ENCODE data around the gene VAMP2. TPM values are rescaled to one million over a fixed set of nuclear protein-coding genes. Genes with fewer than 3 reads are reported as not detected.

The VAMP2 gene
- total and polyA plus RNA-seq, 10 of the 15 experiments (the other 5 are each of a cell fraction or from before 2014, with no cell fraction given): 3.0 to 35.2 (median 25.0) TPM

GRCh38 chr17:8138374-8138671 is 24.4 kb downstream of the VAMP2 start (continued):
- TF ChIP-seq CUX1 (IDR thresholded peaks at IDR 0.05; ENCODE audit: insufficient replicate concordance, low read depth, low read length) (no peak), SMC3 (IDR thresholded peaks at IDR 0.05; ENCODE audit: borderline replicate concordance, low read length) (no peak), LARP7 (IDR thresholded peaks at IDR 0.05) (no peak), NR2C1 (IDR thresholded peaks at IDR 0.05) (no peak), TAF1 (IDR thresholded peaks at IDR 0.05; ENCODE audit: borderline replicate concordance, low read depth, low read length) (0 out of 2 replicates have a peak, but pooled peaks have one; percentile 3), BCL3 (IDR thresholded peaks at IDR 0.05; ENCODE audit: borderline replicate concordance, insufficient read depth, low read depth, low read length, poor library complexity, severe bottlenecking) (no peak), JUNB (IDR thresholded peaks at IDR 0.05) (no peak), CBFB (IDR thresholded peaks at IDR 0.05; ENCODE audit: low read depth) (no peak), ZNF622 (IDR thresholded peaks at IDR 0.05) (no peak), SREBF1 (IDR thresholded peaks at IDR 0.05; ENCODE audit: low read length) (no peak), CREB1 (IDR thresholded peaks at IDR 0.05; ENCODE audit: low read depth) (no peak), STAT3 (IDR thresholded peaks at IDR 0.05; ENCODE audit: low read depth, low read length) (no peak), BACH1 (IDR thresholded peaks at IDR 0.05; ENCODE audit: borderline replicate concordance) (0 out of 2 replicates have a peak, but pooled peaks have one; percentile 9), RELB (IDR thresholded peaks at IDR 0.05; ENCODE audit: low read depth) (peak; percentile 65; the same call in 1 of the 2 replicates), E4F1 (IDR thresholded peaks at IDR 0.05; ENCODE audit: borderline replicate concordance, partially characterized antibody) (no peak), POLR2AphosphoS5 (IDR thresholded peaks at IDR 0.05; ENCODE audit: low read length) (no peak), POLR2AphosphoS2 (IDR thresholded peaks at IDR 0.05; ENCODE audit: low read depth, low read length) (no peak), NR2F1 (conservative IDR thresholded peaks at IDR 0.05) (no peak), MLLT1 (IDR thresholded peaks at IDR 0.05) (peak; percentile 41; the same call in 1 of the 2 replicates), HDGF (IDR thresholded peaks at IDR 0.05) (0 out of 2 replicates have a peak, but pooled peaks have one; percentile 20)

Measured in GM12878 (cell line).